ENCODE data around the gene CRYZL1. TPM values are rescaled to one million over a fixed set of nuclear protein-coding genes. Genes with fewer than 3 reads are reported as not detected.
A peak's percentile ranks its signal among the peaks of the same experiment; 100 is the strongest.

CRYZL1 gene
- total RNA-seq, 1 experiment from 2014 or later = 13.5 TPM

DNA sequence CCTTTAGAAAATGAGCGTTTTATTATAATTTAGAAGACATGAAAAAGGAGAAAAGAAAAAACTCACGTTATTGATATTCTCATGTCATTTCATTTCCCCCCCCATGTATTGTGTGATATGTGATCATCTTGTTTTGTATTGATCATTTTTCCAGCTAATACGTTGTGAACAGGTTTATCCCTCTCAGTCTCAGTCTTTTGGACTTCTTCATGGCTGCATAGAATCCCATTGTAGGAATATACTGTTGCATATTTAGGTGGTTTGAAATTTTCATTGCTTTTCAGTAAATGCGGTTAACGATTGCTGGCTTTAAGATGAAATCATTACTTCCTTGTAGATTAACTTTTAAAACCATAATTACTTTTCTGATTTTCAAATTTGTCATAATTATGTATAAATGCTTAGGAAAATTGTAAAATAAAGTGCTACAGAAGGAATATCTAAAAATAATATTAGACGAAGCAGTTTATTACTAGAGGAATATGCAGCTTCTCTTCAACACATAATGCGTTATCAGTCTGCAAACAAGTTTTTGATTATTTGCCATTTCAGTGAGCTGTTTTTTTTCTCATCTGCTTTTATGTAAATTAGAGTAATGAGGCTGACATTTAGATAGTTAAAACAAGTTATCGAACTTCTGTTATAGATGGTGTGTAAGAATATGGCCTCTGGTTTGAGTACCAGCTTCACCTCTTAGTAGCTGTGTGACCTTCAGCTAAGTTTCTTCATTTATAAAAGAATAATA lies 96.9 kb downstream of the CRYZL1 start:
- H3K4me3 Mint-ChIP-seq = peak overlapping the region; percentile 97 to 99
- H4K20me1 ChIP-seq (ENCODE audit: control insufficient read depth, insufficient read depth, insufficient read length) = no peaks in the 10 kb centered on the region

More for the DNA sequence above, 96.9 kb downstream of the CRYZL1 start:
- no peak overlapping the region for H3K18ac ChIP-seq (ENCODE audit: insufficient read length, low read depth, low read length)
- no peak overlapping the region for H4K8ac ChIP-seq (replicated peaks; ENCODE audit: insufficient read length, low read depth, low read length)
- Mint-ChIP-seq H3K9me3 (no peaks in the 10 kb centered on the region; a peak in 1 of 5 replicates), H3K36me3 (ENCODE audit: insufficient read depth in 1 of 3, low read depth in 3 of 3) (peaks cover 29 to 63% (median 44%) of the 10 kb centered on the region in 3 experiments), H3K27ac (peak overlapping the region in 2 of 3 experiments; percentile 100; a peak in 3 of 7 replicates), H3K4me1 (peaks cover 24 to 27% of the 10 kb centered on the region in 2 experiments), H3K27me3 (ENCODE audit: low read depth) (no peaks in the 10 kb centered on the region)
- peaks cover 2% of the 10 kb centered on the region for H3K79me1 ChIP-seq (ENCODE audit: insufficient read depth, low read depth, low read length, poor library complexity, severe bottlenecking)
- no peak overlapping the region for H2AFZ ChIP-seq (ENCODE audit: low read length)
- H3K23ac ChIP-seq (ENCODE audit: insufficient read length, low read depth, low read length) = no peak overlapping the region
- H3K27me3 ChIP-seq (ENCODE audit: insufficient read depth, low read length) = no peaks in the 10 kb centered on the region
- no peak overlapping the region for H2BK12ac ChIP-seq (ENCODE audit: insufficient read length, low read depth, low read length)
- WGBS (ENCODE audit: extremely low coverage, insufficient read length, low lambda C conversion rate) = no CpG with 5 or more reads among the region's 8 CpGs
- no peak overlapping the region for H2AK5ac ChIP-seq (ENCODE audit: insufficient read length, low read length)
- no peaks in the 10 kb centered on the region for H3K9me3 ChIP-seq (ENCODE audit: control insufficient read depth, low read depth, low read length)
- H4K91ac ChIP-seq (ENCODE audit: insufficient read length, low read depth, low read length) = no peak overlapping the region
- H3K79me2 ChIP-seq (ENCODE audit: insufficient read depth, low read length) = peaks cover 42% of the 10 kb centered on the region
- H3K14ac ChIP-seq (ENCODE audit: insufficient read depth, low read length) = no peak overlapping the region
- peak overlapping the region; percentile 98 for H3K4me2 ChIP-seq (ENCODE audit: insufficient read depth, insufficient read length, low read length)
- no peak overlapping the region for H3K27ac ChIP-seq (ENCODE audit: insufficient read length, low read depth, low read length)
- H3K4me1 ChIP-seq (ENCODE audit: insufficient read depth, low read length) = no peaks in the 10 kb centered on the region
- H3T11ph ChIP-seq (ENCODE audit: low read length) = no peak overlapping the region
- H2BK20ac ChIP-seq (ENCODE audit: low read depth, low read length, poor library complexity, severe bottlenecking) = no peak overlapping the region
- H2BK5ac ChIP-seq (ENCODE audit: insufficient read length, low read length) = no peak overlapping the region
- H3K9ac ChIP-seq (ENCODE audit: extremely low read depth, insufficient read length, low read length) = peak overlapping the region; percentile 100
- H2BK120ac ChIP-seq (ENCODE audit: low read depth, low read length, poor library complexity, severe bottlenecking) = no peak overlapping the region
- DNase-seq = no peak
- H3K23me2 ChIP-seq (ENCODE audit: insufficient read length, low read depth, low read length, poor library complexity, severe bottlenecking) = no peaks in the 10 kb centered on the region
- H4K5ac ChIP-seq (ENCODE audit: insufficient read length, low read depth, low read length) = no peak overlapping the region
- H3K4ac ChIP-seq (ENCODE audit: low read depth, low read length) = no peak overlapping the region
- H2BK15ac ChIP-seq (ENCODE audit: low read depth, low read length) = no peak overlapping the region
- TF ChIP-seq, protein P1, sequence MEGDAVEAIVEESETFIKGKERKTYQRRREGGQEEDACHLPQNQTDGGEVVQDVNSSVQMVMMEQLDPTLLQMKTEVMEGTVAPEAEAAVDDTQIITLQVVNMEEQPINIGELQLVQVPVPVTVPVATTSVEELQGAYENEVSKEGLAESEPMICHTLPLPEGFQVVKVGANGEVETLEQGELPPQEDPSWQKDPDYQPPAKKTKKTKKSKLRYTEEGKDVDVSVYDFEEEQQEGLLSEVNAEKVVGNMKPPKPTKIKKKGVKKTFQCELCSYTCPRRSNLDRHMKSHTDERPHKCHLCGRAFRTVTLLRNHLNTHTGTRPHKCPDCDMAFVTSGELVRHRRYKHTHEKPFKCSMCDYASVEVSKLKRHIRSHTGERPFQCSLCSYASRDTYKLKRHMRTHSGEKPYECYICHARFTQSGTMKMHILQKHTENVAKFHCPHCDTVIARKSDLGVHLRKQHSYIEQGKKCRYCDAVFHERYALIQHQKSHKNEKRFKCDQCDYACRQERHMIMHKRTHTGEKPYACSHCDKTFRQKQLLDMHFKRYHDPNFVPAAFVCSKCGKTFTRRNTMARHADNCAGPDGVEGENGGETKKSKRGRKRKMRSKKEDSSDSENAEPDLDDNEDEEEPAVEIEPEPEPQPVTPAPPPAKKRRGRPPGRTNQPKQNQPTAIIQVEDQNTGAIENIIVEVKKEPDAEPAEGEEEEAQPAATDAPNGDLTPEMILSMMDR (conservative IDR thresholded peaks at IDR 0.05) = no peak
- no peak overlapping the region for H3K56ac ChIP-seq (ENCODE audit: insufficient read length, low read depth, low read length)
